HL-60/S4 treated with phorbol 12-myristate 13-acetate at 8.2 ng/mL for 4 days and 3 days (cell line): ENCODE measurements around the gene LMBR1L.

Experiments used
- in situ Hi-C: fragments of 300-500 bp; cut with MboI; formaldehyde crosslinking; loops from 2 replicates; pipeline ENCODE4 v1.15.0; 2022; ENCODE audit warnings: low sequenced_read_pairs

Gene LMBR1L

DNA sequence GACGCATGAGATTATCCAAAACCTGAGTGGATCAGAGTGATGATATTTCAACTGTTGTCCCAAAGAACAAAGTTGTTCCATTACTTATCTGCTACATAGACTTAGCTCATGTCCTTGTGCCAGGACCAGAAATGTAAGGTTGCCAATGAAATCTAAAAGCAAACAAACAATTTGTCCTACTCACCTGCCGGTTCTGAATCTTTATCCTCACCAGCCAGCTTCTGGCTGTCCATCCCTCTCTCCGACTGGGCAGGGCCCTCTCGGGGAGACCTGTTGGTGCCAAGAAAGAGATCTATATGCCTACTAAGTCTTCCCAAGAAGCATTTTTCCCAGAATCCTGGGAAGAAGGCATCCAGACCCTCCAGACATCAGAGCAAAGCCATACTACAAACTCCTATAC lies 55.6 kb downstream of the LMBR1L start:
- in situ Hi-C loops, result loop anchor here (25.0 kb wide), 1 partner anchor 182 kb away; no protein-coding TSS in a partner anchor

DNA sequence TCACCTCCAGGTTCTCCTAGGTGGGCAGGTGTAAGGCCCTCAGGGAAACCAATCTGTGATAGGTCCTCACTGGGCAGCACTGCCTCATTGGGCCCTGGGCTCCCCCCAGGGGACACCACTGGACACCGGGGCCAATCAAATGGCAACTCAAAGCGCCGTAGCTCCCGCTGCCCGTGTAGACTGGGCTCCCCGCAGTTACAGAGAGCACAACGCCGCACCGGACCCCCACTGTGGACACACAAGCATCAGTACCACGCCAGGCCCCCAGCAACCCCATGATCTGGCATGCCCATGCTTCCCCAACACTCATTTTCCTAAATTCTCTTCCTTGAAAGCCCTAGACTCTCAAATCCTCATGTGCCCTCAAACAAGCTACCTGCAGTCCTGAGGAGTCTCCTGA lies 56.1 kb downstream of the LMBR1L start:
- in situ Hi-C loops, result loop anchor here (25.0 kb wide), 1 partner anchor 183 kb away; no protein-coding TSS in a partner anchor

DNA sequence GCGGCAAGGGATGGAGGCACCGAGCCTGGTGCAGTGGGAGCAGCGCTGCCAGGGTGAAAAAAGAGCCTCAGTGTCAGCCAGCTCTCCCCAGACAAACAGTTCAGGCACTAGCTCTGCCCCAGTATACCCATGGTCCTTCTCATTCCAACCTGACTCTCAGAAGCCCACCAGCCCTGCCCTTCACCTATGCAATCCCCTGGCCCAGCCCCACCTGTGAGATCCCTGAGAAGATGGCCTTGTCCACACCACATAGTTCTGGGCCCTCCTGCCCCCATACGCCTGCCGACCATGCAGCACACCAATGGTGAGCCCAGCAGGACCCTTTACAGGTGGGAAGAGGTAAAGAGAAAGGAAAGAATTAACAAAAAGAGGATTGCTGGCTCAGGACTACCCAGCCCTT lies 56.6 kb downstream of the LMBR1L start:
- in situ Hi-C loops, result loop anchor here (25.0 kb wide), 1 partner anchor 183 kb away; no protein-coding TSS in a partner anchor

- in situ Hi-C loops, result loop anchor here (25.0 kb wide), 1 partner anchor 185 kb away; no protein-coding TSS in a partner anchor
Observed at GRCh38 chr12:49052451-49053208, 58.0 kb downstream of the LMBR1L start.

DNA sequence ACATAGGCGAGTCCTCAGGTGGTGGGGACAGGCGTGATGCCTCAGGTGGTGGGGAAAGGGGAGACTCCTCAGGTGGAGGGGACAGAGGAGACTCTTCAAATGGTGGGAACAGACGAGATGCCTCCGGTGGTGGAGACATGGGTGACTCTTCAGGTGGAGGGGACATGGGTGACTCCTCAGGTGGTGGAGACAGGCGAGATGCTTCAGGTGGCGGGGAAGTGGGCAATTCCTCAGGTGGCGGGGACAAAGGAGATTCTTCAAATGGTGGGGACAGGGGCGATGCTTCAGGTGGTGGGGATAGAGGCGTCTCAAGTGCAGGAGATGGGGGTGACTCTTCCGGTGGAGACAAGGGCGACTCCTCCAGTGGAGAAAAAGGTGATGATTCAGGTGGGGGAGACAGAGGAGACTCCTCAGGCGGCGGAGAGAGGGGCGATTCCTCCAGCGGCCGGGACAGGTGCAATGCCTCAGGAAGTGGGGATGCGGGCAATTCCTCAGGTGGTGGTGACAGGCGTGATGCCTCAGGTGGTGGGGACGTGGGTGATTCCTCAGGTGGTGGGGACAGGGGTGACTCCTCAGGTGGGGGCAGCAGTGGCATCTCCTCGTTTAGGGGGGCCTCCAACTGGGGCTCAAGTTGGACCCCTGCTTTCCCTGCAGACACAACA lies 58.7 kb downstream of the LMBR1L start:
- in situ Hi-C loops, result loop anchor here (25.0 kb wide), 1 partner anchor 185 kb away; no protein-coding TSS in a partner anchor

DNA sequence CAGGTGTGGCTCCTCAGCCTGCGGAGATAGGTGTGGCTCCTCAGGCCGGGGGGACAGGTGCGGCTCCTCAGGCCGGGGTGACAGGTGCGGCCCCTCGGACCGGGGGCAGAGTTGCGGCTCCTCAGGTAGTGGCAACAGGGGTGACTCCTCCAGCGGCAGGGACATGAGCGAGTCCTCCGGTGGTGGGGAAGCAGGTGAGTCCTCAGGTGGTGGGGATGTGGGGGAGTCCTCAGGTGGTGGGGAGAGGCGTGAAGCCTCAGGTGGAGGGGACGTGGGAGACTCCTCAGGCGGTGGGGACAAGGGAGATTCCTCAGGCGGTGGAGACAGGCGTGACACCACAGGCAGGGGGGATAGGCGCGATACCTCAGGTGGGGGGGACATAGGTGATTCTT lies 59.3 kb downstream of the LMBR1L start:
- in situ Hi-C loops, result loop anchor here (25.0 kb wide), 1 partner anchor 186 kb away; no protein-coding TSS in a partner anchor

GRCh38 chr12:49050507-49051372 lies 59.9 kb downstream of the LMBR1L start:
- in situ Hi-C loops, result loop anchor here (25.0 kb wide), 1 partner anchor 187 kb away; no protein-coding TSS in a partner anchor

GRCh38 chr12:49049566-49050224 lies 61.0 kb downstream of the LMBR1L start:
- in situ Hi-C loops, result loop anchor here (25.0 kb wide), 1 partner anchor 188 kb away; no protein-coding TSS in a partner anchor

DNA sequence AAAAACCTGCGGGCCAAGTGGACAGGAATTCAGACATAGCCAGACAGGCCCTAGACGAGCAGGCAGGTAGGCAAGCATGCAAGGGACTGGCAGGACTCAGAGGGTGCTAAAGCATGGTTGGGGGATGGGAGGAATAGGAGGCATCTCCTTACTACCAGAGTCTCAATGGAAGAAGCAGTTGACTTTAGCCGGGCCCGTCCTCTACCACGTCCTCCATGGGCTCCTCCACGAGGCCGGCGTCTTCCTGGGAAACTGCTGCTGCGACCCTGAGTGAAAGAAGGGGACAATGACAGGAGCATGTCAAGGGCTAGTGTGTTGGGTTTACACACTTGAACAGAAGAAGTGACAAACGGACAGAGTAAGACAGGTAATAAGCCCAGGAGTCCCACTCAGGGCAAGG lies 61.7 kb downstream of the LMBR1L start:
- in situ Hi-C loops, result no loop called here
